GM19099 (cell line): Measurements from ENCODE around the gene TSPEAR.

Experiments
- POLR2A ChIP-seq: IDR thresholded peaks from 3 replicates; pipeline ENCODE4 v1.6.1; 2011; ENCODE audit warnings: low read depth; ENCODE audit not compliant: insufficient read length; ENCODE audit errors: extremely low read depth

Gene TSPEAR

DNA sequence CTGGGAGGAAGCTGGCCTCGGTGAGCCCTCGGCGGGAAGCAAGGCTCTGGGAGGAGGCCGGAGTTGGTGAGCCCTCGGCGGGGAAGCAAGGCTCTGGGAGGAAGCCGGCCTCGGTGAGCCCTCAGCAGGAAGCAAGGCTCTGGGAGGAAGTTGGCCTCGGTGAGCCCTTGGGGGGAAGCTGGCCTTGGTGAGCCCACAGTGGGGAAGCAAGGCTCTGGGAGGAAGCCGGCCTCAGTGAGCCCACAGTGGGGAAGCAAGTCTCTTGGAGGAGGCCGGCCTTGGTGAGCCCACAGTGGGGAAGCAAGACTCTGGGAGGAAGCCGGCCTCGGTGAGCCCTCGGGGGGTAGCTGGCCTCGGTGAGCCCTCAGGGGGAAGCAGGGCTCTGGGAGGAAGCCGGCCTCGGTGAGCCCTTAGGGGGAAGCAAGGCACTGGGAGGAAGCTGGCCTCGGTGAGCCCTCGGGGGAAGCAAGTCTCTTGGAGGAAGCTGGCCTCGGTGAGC lies 207.4 kb downstream of the TSPEAR start:
- no peak for TF ChIP-seq POLR2A

DNA sequence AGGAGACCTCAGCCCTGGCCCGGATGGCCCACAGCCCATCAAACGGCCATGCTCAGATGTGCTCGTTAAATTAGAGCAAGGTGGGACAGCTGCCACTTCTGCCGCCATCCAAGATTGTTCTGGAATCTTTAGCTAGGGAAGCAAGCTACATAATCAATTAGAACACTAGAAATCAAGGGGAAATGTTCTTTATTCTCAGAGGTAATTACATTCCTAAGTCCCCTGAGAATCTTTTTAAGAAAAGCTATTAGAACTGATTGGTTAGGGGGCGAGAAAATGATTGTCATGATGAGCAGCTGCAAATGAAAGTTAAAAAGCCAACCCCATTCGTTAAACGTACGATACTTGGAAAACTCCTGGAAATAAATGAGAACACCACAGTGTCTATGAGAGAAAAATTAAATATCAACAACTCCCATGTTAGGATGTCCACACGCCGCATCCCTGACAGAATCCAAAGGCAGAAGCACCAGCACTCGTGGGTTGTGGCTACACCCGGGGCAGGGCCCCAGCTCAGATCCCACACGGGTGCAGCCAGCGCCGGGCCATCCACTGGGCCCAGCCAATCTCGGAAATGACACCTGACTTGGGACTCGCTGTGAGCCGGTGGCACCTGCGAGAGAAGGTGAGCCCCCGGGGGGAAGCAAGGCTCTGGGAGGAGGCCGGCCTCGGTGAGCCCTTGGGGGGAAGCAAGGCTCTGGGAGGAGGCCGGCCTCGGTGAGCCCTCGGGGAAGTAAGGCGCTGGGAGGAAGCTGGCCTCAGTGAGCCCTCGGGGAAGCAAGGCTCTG lies 209.0 kb downstream of the TSPEAR start:
- no peak for TF ChIP-seq POLR2A

- no peak for TF ChIP-seq POLR2A
Observed at GRCh38 chr21:44500111-44500510, 211.3 kb downstream of the TSPEAR start.

DNA sequence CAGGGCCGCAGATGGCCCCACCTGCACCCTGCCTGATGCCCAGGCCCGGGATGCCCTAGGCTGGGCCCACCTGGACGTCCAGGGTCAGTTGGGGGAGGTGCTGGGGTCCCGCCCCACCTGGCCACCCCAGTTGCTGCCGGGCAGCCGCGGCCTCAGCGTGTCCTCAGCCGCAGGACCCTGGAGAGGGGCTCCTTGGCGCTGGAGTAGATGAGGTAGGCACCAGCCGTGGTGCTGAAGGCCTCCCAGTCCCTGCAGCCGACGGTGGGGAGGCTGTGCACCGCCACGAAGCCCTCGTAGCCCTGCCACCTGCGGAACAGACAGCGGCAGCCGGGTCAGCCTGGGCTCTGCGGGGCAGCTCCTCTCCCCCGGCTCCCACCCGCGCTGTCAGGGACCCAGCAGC lies 211.7 kb downstream of the TSPEAR start:
- TF ChIP-seq POLR2A: no peak

DNA sequence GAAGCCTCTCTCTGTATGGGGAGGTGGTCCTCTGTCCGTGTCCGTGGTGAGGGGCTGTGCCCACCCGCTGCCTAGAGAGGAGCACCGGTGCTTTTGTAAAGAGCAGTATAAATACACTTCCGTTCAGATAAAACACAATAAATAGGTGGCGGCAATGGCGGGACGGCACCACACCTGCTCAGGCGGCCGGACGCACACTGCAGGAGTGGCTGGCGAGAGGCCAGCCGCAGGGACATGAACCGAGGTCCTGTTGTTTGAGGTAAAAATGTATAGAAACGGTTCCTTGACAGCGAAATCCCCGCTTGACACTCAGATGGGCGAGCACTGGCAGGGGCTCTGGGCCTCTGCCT lies 212.2 kb downstream of the TSPEAR start:
- no peak for TF ChIP-seq POLR2A

DNA sequence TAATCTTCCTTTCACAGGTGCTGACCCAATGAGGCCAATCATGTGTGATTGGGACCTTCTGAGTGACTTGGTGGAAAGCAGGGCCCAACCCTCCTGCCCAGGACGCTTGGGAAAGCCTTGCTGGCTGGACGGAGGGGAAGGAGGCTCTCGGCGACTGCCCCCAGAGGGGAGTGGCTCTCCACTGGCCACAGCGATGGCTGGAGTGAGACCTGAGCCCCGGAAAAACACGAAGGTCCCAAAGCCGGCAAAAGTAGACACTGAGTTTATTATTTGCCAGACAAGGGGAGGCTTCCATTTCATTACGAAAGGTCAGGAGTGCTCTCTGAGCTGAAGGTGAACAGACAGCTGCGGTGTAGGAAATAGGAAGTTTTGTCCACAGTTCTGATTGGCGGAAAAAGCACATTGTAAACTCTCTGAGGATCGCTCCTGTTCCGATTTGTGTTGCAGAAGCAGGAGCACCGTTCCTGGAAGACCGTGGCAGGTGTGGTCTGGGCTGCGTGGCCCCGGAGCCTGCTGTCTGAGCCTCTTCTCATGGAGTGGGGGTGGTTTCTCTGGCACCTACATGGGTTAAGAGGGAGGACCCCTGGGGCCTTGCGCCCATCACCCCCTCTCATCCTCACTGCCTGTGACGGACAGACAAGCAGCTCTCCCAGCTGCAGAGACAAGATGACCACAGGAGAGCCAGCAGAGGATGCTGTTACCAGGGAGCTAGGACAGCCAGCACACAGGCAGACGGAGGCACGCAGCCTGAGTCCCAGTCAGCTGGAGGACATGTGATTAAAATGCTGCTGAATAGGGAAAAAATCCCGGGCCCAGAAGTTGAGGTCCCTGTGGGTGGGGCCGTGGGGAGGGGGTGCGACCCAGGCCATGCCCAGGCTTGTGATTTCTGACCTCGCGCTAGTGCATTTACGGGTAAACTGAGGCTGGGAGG lies 212.8 kb downstream of the TSPEAR start:
- no peak for TF ChIP-seq POLR2A

DNA sequence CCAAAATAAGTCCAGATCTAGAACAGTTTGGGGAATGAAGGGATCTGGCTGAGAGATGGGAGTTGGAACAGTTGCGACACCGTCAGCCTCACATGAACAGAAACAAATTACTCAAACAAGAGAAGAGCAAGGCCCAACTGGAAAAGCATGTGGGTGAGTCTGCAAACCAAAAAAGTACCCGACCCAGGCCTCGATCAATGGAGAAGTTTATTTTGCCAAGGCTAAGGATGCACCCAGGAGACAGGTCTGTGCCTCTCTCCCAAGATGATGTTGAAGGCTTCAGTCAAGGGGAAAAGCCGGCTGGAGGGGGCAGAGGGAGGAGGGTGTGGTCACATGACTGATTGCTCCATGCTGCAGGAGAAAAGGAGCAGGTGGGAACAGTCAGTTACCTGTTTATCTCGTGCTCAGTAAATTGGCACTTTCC lies 213.7 kb downstream of the TSPEAR start:
- TF ChIP-seq POLR2A: no peak

- no peak for TF ChIP-seq POLR2A
Observed at GRCh38 chr21:44496564-44497550, 214.5 kb downstream of the TSPEAR start.

DNA sequence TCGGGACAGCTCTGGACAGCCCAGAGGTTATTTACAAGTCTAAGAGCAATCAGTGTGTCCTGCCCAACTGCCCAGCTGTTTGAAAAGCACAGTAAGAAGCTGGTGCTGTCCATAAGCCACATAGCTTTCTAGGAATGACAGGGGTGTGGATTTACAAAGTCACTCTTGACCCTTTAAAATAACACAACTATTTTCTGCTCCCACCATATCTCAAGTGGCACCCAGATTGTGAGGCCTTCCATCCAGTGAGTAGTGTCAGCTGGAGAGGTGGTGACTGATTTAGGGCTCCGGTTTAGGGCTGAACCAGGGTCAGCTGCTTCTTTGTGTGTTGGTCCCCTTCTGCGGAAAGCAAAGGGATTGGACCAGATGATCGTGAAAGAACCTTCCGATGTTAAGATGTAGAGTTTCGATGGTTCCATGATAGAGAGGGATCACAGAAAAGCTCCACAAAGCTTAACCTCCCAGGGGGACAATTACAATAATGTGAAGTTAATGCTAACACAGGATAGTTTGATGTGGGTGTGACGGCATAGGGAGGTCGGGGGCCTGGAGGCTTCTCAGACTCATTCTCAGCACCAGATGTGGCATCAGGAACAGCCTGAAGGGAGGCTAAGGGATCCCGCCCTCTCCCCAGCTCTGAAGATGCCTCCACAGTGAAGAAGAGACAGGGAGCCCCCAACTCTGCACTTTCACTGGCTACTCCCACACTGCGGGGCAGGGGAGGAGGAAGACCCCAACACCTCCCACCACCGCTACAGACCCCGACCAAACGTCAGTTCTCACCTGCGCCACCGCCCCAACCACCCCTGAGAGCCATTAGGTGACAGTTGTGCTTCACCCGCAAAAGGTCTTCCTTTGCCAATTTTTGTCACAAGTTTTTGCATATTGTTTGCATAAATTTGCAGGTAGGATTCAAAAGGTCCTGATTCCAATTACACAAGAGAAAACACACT lies 215.5 kb downstream of the TSPEAR start:
- TF ChIP-seq POLR2A: no peak

GRCh38 chr21:44494956-44495355 lies 216.4 kb downstream of the TSPEAR start:
- TF ChIP-seq POLR2A: no peak

DNA sequence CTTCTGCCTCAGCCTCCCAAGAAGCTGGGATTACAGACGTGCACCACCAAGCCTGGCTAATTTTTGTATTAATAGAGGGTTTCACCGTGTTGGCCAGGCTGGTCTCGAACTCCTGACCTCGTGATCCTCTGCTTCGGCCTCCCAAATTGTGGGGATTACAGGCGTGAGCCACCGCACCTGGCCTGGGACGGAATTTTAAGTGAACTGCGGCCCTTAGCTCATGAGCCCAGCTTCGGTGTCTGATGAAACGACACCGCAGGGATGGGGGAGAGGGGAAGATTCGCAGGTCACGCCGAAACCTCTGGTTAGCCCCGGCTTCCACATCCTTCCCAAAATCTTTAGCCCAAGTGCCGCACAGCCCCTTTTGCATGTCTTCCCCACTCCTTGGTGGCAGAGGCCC lies 217.0 kb downstream of the TSPEAR start:
- no peak for TF ChIP-seq POLR2A

- no peak for TF ChIP-seq POLR2A
Observed at GRCh38 chr21:44492567-44493385, 218.6 kb downstream of the TSPEAR start.

DNA sequence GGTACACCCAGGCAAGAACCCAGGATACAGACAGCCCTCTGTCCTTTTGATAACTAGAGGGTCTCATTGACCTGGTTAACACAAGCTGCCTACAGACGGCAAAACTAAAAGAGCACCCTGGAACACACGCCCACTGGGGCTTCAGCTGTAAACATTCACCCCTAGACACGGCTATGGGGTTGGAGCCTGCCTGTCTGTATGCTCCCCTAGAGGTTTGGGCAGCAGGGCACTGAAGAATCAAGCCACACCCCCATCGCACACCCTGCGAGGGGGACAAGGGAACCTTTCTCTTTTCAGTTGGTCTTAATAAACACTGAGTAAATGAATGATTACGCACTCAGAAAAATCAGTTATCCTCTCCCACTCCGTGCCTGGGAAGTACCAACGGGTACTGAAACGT lies 220.6 kb downstream of the TSPEAR start:
- TF ChIP-seq POLR2A: no peak
